Measurements from ENCODE around the gene LCE6A. TPM values are rescaled to one million over a fixed set of nuclear protein-coding genes. Genes with fewer than 3 reads are reported as not detected.

LCE6A gene
- total RNA-seq, 1 donor from 2014 or later: not detected

DNA sequence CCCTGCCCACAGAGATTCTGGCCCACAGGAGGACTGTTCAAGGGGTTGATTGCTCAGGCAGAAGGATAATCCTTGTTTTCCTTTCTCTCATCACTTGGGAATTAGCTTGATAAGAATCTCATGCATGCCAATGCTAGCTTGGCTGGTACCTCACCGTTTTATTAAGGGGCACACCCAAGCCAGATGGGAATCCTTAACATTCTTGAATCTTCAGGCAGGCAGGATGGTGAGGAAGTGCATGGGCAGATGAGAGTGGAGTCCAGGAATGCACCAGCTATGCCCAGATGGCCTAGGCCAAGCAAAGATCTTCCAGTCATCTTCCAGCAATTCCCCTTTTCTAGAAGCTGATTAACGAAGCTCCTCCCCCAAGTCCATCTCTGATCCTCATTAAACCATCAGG is 13.0 kb downstream of the LCE6A start:
- ATAC-seq (no peak), DNase-seq (no peak)
- H3K9me3 ChIP-seq: no peaks in the 10 kb centered on the region
- no peaks in the 10 kb centered on the region for H3K27me3 ChIP-seq
- H3K36me3 ChIP-seq: no peaks in the 10 kb centered on the region
- intact Hi-C loops (cut with DNase I): no loop called here
- TF ChIP-seq, protein P1, sequence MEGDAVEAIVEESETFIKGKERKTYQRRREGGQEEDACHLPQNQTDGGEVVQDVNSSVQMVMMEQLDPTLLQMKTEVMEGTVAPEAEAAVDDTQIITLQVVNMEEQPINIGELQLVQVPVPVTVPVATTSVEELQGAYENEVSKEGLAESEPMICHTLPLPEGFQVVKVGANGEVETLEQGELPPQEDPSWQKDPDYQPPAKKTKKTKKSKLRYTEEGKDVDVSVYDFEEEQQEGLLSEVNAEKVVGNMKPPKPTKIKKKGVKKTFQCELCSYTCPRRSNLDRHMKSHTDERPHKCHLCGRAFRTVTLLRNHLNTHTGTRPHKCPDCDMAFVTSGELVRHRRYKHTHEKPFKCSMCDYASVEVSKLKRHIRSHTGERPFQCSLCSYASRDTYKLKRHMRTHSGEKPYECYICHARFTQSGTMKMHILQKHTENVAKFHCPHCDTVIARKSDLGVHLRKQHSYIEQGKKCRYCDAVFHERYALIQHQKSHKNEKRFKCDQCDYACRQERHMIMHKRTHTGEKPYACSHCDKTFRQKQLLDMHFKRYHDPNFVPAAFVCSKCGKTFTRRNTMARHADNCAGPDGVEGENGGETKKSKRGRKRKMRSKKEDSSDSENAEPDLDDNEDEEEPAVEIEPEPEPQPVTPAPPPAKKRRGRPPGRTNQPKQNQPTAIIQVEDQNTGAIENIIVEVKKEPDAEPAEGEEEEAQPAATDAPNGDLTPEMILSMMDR (IDR thresholded peaks at IDR 0.05): no peak
- no peaks in the 10 kb centered on the region for H3K4me1 ChIP-seq
- no peak overlapping the region for H3K4me3 ChIP-seq
- no peak overlapping the region for H3K27ac ChIP-seq

DNA sequence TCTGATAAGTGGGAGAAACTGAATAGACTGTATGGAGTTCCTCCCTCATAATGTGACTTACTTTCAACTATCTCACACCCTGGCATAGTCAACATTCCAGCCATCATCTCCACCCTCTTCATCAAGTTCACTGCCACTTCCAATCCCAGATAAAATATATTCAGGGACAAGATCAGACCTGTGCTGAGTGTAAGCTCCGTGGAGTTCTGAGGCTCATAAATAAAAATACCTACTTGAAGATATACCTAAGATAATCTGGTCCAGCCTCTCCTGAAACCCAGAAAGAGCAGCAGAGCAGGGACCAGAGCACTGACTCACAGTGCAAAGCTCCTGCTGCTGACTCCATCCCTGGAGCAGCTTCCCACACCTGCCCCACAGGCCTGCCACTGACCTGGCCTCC is 15.4 kb downstream of the LCE6A start:
- Histone ChIP-seq H3K9me3 (no peaks in the 10 kb centered on the region), H3K27ac (no peak overlapping the region), H3K36me3 (no peaks in the 10 kb centered on the region), H3K27me3 (no peaks in the 10 kb centered on the region), H3K4me3 (no peak overlapping the region), H3K4me1 (no peaks in the 10 kb centered on the region)
- TF ChIP-seq, protein P1 (IDR thresholded peaks at IDR 0.05): no peak
- intact Hi-C loops (cut with DNase I): no loop called here
- no peak for ATAC-seq
- no peak for DNase-seq

DNA sequence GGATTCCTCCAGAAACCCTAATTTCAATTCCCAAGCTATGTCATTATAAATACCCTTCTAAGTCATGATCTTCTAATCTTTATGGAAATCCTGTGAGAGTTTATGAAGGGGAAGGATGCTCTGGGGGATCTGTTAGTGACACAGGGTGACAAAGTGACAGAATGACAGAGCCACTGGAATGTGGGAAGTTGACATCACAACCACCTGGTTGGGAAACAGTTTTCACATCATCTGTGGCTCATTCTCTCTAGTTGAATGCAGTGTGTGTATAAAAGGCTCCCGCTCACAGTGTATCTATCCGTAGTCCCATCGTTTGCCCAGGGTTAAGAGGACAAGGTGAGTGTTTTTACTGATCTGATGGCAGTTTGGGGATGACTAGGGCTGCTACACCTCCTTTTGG is 17.0 kb downstream of the LCE6A start, which contains the start of gene LCE7A:
Gene LCE7A (plus strand): TSS at position 301 of the 400 bp plus-strand sequence. CDS start 702 bp downstream, outside the sequence.
- Histone ChIP-seq H3K4me3 (no peak within 1 kb of the TSS), H3K9me3 (no peaks in the 10 kb centered on the region), H3K36me3 (no peaks in the 10 kb centered on the region), H3K27me3 (no peaks in the 10 kb centered on the region), H3K4me1 (no peaks in the 10 kb centered on the region), H3K27ac (no peak within 1 kb of the TSS)
- intact Hi-C loops (cut with DNase I): no loop called here
- DNase-seq (no peak), ATAC-seq (no peak)
- TF ChIP-seq, protein P1 (IDR thresholded peaks at IDR 0.05): no peak

DNA sequence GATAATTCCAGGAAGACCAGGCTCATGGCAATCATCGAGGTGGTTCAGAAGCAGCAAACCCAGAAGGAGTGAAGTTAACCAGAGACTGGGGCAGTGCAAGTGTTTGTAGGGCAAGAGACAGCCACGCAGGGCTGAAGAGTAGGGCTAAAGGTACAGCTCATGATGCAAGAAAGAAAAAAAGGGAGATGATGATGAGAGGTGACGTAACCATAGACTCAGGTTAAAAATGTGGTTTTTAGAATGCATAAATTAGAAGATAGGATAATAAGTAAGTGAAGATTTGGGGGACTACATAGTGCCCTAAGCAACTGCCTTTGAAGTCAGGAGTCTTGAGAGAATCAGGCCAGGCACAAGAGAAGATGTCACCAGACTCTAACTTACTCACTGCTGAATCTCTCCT is 17.5 kb downstream of the LCE6A start:
- Histone ChIP-seq H3K27me3 (no peaks in the 10 kb centered on the region), H3K9me3 (no peaks in the 10 kb centered on the region), H3K4me1 (no peaks in the 10 kb centered on the region), H3K27ac (no peak overlapping the region), H3K4me3 (no peak overlapping the region), H3K36me3 (no peaks in the 10 kb centered on the region)
- TF ChIP-seq, protein P1 (IDR thresholded peaks at IDR 0.05): no peak
- ATAC-seq (no peak), DNase-seq (no peak)
- intact Hi-C loops (cut with DNase I): no loop called here

DNA sequence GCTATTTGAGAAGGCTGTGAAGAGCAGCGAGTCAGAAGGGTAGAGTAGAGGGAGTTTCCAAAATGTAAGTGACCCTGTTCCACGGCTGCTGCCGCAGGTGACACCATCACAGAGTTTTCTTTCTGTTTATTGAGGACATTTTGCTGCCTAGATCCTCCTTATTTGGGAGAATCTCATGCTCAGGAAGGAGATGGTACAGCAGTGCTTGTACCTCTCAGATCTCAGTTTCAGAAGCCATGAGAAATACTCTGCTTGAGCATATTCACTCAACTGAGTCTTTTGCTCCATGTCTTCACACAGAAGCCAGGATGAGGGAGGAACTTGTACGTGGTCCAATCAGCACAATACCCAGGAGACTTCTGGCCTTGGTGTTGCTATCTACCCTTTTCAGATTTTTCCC is 18.7 kb downstream of the LCE6A start:
- TF ChIP-seq, protein P1 (IDR thresholded peaks at IDR 0.05): no peak
- Histone ChIP-seq H3K36me3 (no peaks in the 10 kb centered on the region), H3K4me1 (no peaks in the 10 kb centered on the region), H3K27me3 (no peaks in the 10 kb centered on the region), H3K4me3 (no peak overlapping the region), H3K9me3 (no peaks in the 10 kb centered on the region), H3K27ac (no peak overlapping the region)
- intact Hi-C loops (cut with DNase I): no loop called here
- no peak for DNase-seq
- ATAC-seq: no peak

DNA sequence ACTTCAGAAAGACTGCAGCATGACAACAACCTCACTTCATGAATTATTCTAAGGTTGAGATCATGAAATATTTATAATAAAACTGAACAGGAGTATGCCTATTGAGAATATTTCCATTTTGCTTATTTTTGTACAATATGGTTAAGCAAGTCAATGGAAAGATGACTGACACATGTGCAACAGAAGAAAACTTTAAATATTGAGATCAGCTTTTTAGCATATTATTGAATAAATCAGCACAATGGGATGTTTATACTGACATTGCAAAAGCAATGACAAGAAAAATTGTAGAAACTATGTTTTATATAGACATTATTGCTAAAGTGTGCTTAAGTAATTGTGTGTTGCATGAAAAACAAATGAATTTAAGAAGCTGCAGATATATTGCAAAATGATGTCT is 21.8 kb downstream of the LCE6A start:
- DNase-seq: no peak
- Histone ChIP-seq H3K4me1 (no peaks in the 10 kb centered on the region), H3K27me3 (no peaks in the 10 kb centered on the region), H3K27ac (no peak overlapping the region), H3K4me3 (no peak overlapping the region), H3K36me3 (no peaks in the 10 kb centered on the region), H3K9me3 (no peaks in the 10 kb centered on the region)
- TF ChIP-seq, protein P1 (IDR thresholded peaks at IDR 0.05): no peak
- no peak for ATAC-seq
- intact Hi-C loops (cut with DNase I): no loop called here
